ENCODE results near the gene EPOP. TPM values are rescaled to one million over a fixed set of nuclear protein-coding genes. Genes with fewer than 3 reads are reported as not detected.

EPOP gene
- total and polyA plus RNA-seq, 2 of the 8 experiments (the other 6 are each of a cell fraction or from before 2014, with no cell fraction given): 1.5 to 3.3 TPM

- ChIA-PET CTCF (ENCODE audit: partially characterized antibody) (interaction anchor here (0.7 to 9.6 kb wide), 9 partner anchors 9 to 55 kb away, joined by 3 to 141 read pairs (median 5); partner anchors contain the start of genes EPOP and MLLT6), POLR2A (ENCODE audit: partially characterized antibody) (interaction anchor here (0.5 to 2.2 kb wide), 5 partner anchors 10 to 19 kb away, joined by 3 to 6 read pairs (median 3); no protein-coding TSS in a partner anchor)
- H4K91ac ChIP-seq (replicated peaks; ENCODE audit: insufficient read length, low read length): no peak overlapping the region
- no peak overlapping the region for H3K4me2 ChIP-seq (ENCODE audit: insufficient read depth in 1 of 2, low read depth in 2 of 2, low read length in 2 of 2)
- no peaks in the 10 kb centered on the region for H3K23me2 ChIP-seq (ENCODE audit: low read depth, low read length)
- peaks cover 0 to 10% (median 3%) of the 10 kb centered on the region in 4 experiments; a peak in 1 of 7 replicates for H3K27me3 ChIP-seq (replicated peaks in 1 of 4; ENCODE audit: control insufficient read depth in 3 of 4, extremely low read depth in 1 of 4, insufficient read depth in 3 of 4, low read length in 3 of 4)
- no peak overlapping the region for H3K27ac ChIP-seq (ENCODE audit: low read depth, low read length)
- H3K14ac ChIP-seq (ENCODE audit: insufficient read length): no peak overlapping the region
- H3K4me3 ChIP-seq (ENCODE audit: extremely low read depth in 1 of 4, insufficient read depth in 2 of 4, low read depth in 3 of 4, low read length in 4 of 4): no peak overlapping the region
- H2BK15ac ChIP-seq (ENCODE audit: low read length): no peak overlapping the region
- TF ChIP-seq RAD21 (IDR thresholded peaks at IDR 0.05 in 1 of 2, conservative IDR thresholded peaks at IDR 0.05 in 1 of 2; ENCODE audit: low read depth in 2 of 2, low read length in 2 of 2): no peak
- no peak for TF ChIP-seq SRF (IDR thresholded peaks at IDR 0.05; ENCODE audit: low read depth, low read length)
- TF ChIP-seq SAP30 (IDR thresholded peaks at IDR 0.05; ENCODE audit: insufficient read depth, insufficient replicate concordance, low read length): no peak
- no peak for TF ChIP-seq CHD2 (IDR thresholded peaks at IDR 0.05; ENCODE audit: low read length)
- no peak for TF ChIP-seq SP2 (IDR thresholded peaks at IDR 0.05; ENCODE audit: low read length)
- TF ChIP-seq FOSL1 (IDR thresholded peaks at IDR 0.05; ENCODE audit: insufficient read depth, low read depth, low read length): no peak
- H3K56ac ChIP-seq (replicated peaks; ENCODE audit: insufficient read length, low read depth, low read length): no peak overlapping the region
- no peak overlapping the region for H2BK20ac ChIP-seq (ENCODE audit: low read length)
- no peak overlapping the region for H2BK5ac ChIP-seq (ENCODE audit: low read depth, low read length)
- H2AFZ ChIP-seq (ENCODE audit: low read length): no peak overlapping the region
- no peak overlapping the region for H2AK5ac ChIP-seq (ENCODE audit: low read depth, low read length)
- no peak for DNase-seq (ENCODE audit: low read depth in 1 of 2, low spot score in 2 of 2)
- H3K4ac ChIP-seq (replicated peaks; ENCODE audit: insufficient read length, low read depth, low read length): no peak overlapping the region
- no peak overlapping the region for H2BK12ac ChIP-seq (ENCODE audit: low read depth, low read length)
- no peak overlapping the region for H3K18ac ChIP-seq (ENCODE audit: extremely low read depth, low read length)
- no peak overlapping the region for H4K5ac ChIP-seq (ENCODE audit: insufficient read length, low read depth, low read length)
- FAIRE-seq: no peak
- H2BK120ac ChIP-seq (replicated peaks; ENCODE audit: low read depth, low read length): no peak overlapping the region
- H3K36me3 ChIP-seq (ENCODE audit: control insufficient read depth in 2 of 4, insufficient read depth in 4 of 4, low read length in 3 of 4): no peaks in the 10 kb centered on the region
- no peak overlapping the region for H3K23ac ChIP-seq (ENCODE audit: insufficient read length)
- H4K20me1 ChIP-seq (replicated peaks in 1 of 2; ENCODE audit: control insufficient read depth in 1 of 2, insufficient read depth in 2 of 2, low read length in 2 of 2): no peaks in the 10 kb centered on the region
- 77% methylated on average over 4 of the region's 4 CpGs; no CpG with 5 or more reads in 1 of the 2 experiments for WGBS, 2 experiments (ENCODE audit: extremely low coverage in 1 of 2, insufficient coverage in 1 of 2, insufficient read length in 1 of 2, insufficient replicate concordance in 2 of 2, low coverage in 1 of 2, low lambda C conversion rate in 2 of 2, missing lambda C conversion rate in 1 of 2)
- no peak overlapping the region for H4K8ac ChIP-seq (ENCODE audit: extremely low read depth, insufficient read depth, low read length)
- no peaks in the 10 kb centered on the region for H3K4me1 ChIP-seq (replicated peaks in 1 of 4; ENCODE audit: control insufficient read depth in 3 of 4, insufficient read depth in 4 of 4, low read length in 3 of 4)
- H3K79me1 ChIP-seq (ENCODE audit: low read depth, low read length): no peaks in the 10 kb centered on the region
- no peaks in the 10 kb centered on the region for H3K79me2 ChIP-seq (ENCODE audit: control insufficient read depth in 1 of 2, insufficient read depth in 2 of 2, low read length in 2 of 2)
- H3K9me3 ChIP-seq (ENCODE audit: insufficient read depth in 2 of 2, low read depth in 1 of 2, low read length in 1 of 2): no peaks in the 10 kb centered on the region
- H3K9ac ChIP-seq (replicated peaks in 1 of 4; ENCODE audit: extremely low read depth in 1 of 4, low read depth in 3 of 4, low read length in 3 of 4): no peak overlapping the region
Observed at GRCh38 chr17:38691154-38691553, 16.4 kb upstream of the EPOP start.
